Measurements from ENCODE around the gene EPHB1.

The EPHB1 gene

GRCh38 chr3:135127946-135128470, 332.9 kb downstream of the EPHB1 start:
- Histone ChIP-seq H3K36me3 (ENCODE audit: control insufficient read depth, insufficient read depth, low read length) (no peaks in the 10 kb centered on the region), H3K4me1 (ENCODE audit: control insufficient read depth, low read depth, low read length) (no peaks in the 10 kb centered on the region), H3K23ac (ENCODE audit: low read length) (no peak overlapping the region), H3K4me2 (ENCODE audit: low read length) (no peak overlapping the region), H2BK5ac (ENCODE audit: low read length) (no peak overlapping the region), H3K9ac (ENCODE audit: low read length) (no peak overlapping the region), H2BK15ac (replicated peaks; ENCODE audit: low read depth) (no peak overlapping the region), H3K18ac (ENCODE audit: low read length) (no peak overlapping the region), H2AK5ac (ENCODE audit: low read length) (no peak overlapping the region), H4K5ac (ENCODE audit: low read length) (no peak overlapping the region), H3K27me3 (ENCODE audit: insufficient read depth, low read length, poor library complexity) (no peaks in the 10 kb centered on the region), H3K56ac (ENCODE audit: low read length) (no peak overlapping the region), H3K4me3 (ENCODE audit: low read length) (no peak overlapping the region), H4K8ac (ENCODE audit: low read depth, low read length) (no peak overlapping the region), H3K4ac (ENCODE audit: low read depth, low read length) (no peak overlapping the region), H3K27ac (ENCODE audit: low read depth, low read length) (no peak overlapping the region), H2BK120ac (ENCODE audit: low read depth, low read length) (no peak overlapping the region), H3K79me1 (ENCODE audit: low read length) (no peaks in the 10 kb centered on the region), H3K79me2 (ENCODE audit: control insufficient read depth, insufficient read depth, low read length) (no peaks in the 10 kb centered on the region)
- DNase-seq: no peak
- no CpG with 5 or more reads among the region's 5 CpGs for WGBS (ENCODE audit: extremely low coverage, insufficient coverage, low lambda C conversion rate)

DNA sequence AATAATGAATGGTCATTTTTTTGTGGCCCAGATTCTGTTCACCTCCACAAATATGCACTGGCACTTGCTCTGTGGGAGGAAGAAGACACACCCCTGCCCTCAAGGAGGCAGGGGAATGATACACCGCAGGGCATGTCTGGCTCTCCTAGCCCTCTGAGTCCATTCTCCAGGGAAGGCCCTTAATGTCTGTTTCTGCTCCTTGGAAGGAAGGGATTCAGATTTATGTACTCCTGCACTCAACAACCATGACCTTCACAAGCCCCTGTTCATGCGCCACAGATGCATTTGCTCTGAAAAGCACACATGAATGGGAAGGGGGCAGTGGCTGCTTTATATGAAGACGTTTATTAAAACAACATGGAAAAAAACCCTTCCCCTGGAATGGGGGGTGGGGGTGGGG, 333.8 kb downstream of the EPHB1 start:
- H3K4me1 ChIP-seq (ENCODE audit: control insufficient read depth, low read depth, low read length): no peaks in the 10 kb centered on the region
- no peak overlapping the region for H2BK120ac ChIP-seq (ENCODE audit: low read depth, low read length)
- no peak overlapping the region for H3K9ac ChIP-seq (ENCODE audit: low read length)
- no CpG with 5 or more reads among the region's 3 CpGs for WGBS (ENCODE audit: extremely low coverage, insufficient coverage, low lambda C conversion rate)
- H3K27ac ChIP-seq (ENCODE audit: low read depth, low read length): no peak overlapping the region
- no peaks in the 10 kb centered on the region for H3K27me3 ChIP-seq (ENCODE audit: insufficient read depth, low read length, poor library complexity)
- no peak overlapping the region for H2AK5ac ChIP-seq (ENCODE audit: low read length)
- no peak overlapping the region for H3K56ac ChIP-seq (ENCODE audit: low read length)
- H3K23ac ChIP-seq (ENCODE audit: low read length): no peak overlapping the region
- H2BK5ac ChIP-seq (ENCODE audit: low read length): no peak overlapping the region
- no peak overlapping the region for H3K4ac ChIP-seq (ENCODE audit: low read depth, low read length)
- H4K5ac ChIP-seq (ENCODE audit: low read length): no peak overlapping the region
- no peaks in the 10 kb centered on the region for H3K36me3 ChIP-seq (ENCODE audit: control insufficient read depth, insufficient read depth, low read length)
- no peak overlapping the region for H3K4me2 ChIP-seq (ENCODE audit: low read length)
- no peak overlapping the region for H4K8ac ChIP-seq (ENCODE audit: low read depth, low read length)
- H3K18ac ChIP-seq (ENCODE audit: low read length): no peak overlapping the region
- no peak overlapping the region for H2BK15ac ChIP-seq (replicated peaks; ENCODE audit: low read depth)
- H3K79me2 ChIP-seq (ENCODE audit: control insufficient read depth, insufficient read depth, low read length): no peaks in the 10 kb centered on the region
- no peak overlapping the region for H3K4me3 ChIP-seq (ENCODE audit: low read length)
- H3K79me1 ChIP-seq (ENCODE audit: low read length): no peaks in the 10 kb centered on the region
- no peak for DNase-seq

GRCh38 chr3:135131290-135131689, 336.2 kb downstream of the EPHB1 start:
- Histone ChIP-seq H4K5ac (ENCODE audit: low read length) (no peak overlapping the region), H3K4me2 (ENCODE audit: low read length) (no peak overlapping the region), H3K27me3 (ENCODE audit: insufficient read depth, low read length, poor library complexity) (no peaks in the 10 kb centered on the region), H2AK5ac (ENCODE audit: low read length) (no peak overlapping the region), H3K4ac (ENCODE audit: low read depth, low read length) (no peak overlapping the region), H3K9ac (ENCODE audit: low read length) (no peak overlapping the region), H3K36me3 (ENCODE audit: control insufficient read depth, insufficient read depth, low read length) (no peaks in the 10 kb centered on the region), H3K27ac (ENCODE audit: low read depth, low read length) (no peak overlapping the region), H3K23ac (ENCODE audit: low read length) (no peak overlapping the region), H3K79me2 (ENCODE audit: control insufficient read depth, insufficient read depth, low read length) (no peaks in the 10 kb centered on the region), H3K56ac (ENCODE audit: low read length) (no peak overlapping the region), H3K79me1 (ENCODE audit: low read length) (no peaks in the 10 kb centered on the region), H2BK5ac (ENCODE audit: low read length) (no peak overlapping the region), H3K4me3 (ENCODE audit: low read length) (no peak overlapping the region), H3K18ac (ENCODE audit: low read length) (no peak overlapping the region), H2BK15ac (replicated peaks; ENCODE audit: low read depth) (no peak overlapping the region), H2BK120ac (ENCODE audit: low read depth, low read length) (no peak overlapping the region), H3K4me1 (ENCODE audit: control insufficient read depth, low read depth, low read length) (no peaks in the 10 kb centered on the region), H4K8ac (ENCODE audit: low read depth, low read length) (no peak overlapping the region)
- no CpG with 5 or more reads among the region's 7 CpGs for WGBS (ENCODE audit: extremely low coverage, insufficient coverage, low lambda C conversion rate)
- DNase-seq: no peak

DNA sequence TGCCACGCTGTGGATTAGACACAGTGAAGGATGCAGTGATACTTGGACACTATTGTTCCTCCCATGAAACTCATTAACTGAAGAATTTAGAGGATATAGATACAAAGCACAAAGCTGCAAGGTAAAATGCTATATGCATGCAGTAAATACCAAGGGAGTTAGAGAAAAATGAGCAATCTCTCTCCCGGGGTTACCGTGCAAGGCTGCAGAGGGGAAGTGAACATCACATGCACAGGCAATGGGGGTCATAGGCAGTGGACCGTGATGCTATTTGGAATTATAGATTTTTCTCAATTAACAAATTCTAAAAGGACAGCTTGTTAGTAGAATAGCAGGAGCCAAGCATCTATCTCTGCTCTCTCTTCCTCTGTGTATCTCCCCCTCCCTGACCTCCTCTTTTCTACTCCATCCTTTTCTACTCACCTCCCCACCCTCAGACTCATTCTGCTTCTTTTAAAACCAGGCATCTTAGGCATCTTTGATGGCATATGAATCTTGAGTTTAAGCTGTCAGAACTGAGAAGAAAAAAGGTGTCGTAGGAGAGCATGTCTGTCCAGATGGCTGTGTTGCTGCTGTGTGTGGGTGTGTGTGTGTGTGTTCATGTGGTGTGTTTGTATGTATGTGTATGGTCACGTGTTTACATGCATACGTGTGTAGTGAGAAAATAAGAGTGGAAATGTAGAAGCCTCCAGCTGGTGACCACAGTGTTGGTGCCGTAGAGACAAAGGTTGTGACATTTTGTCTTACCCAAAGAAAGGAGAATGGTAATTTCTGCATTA, 339.0 kb downstream of the EPHB1 start:
- H3K18ac ChIP-seq (ENCODE audit: low read length): no peak overlapping the region
- H3K4me1 ChIP-seq (ENCODE audit: control insufficient read depth, low read depth, low read length): no peaks in the 10 kb centered on the region
- H2AK5ac ChIP-seq (ENCODE audit: low read length): no peak overlapping the region
- H3K79me2 ChIP-seq (ENCODE audit: control insufficient read depth, insufficient read depth, low read length): no peaks in the 10 kb centered on the region
- H3K4ac ChIP-seq (ENCODE audit: low read depth, low read length): no peak overlapping the region
- H3K27ac ChIP-seq (ENCODE audit: low read depth, low read length): no peak overlapping the region
- no peak overlapping the region for H2BK15ac ChIP-seq (replicated peaks; ENCODE audit: low read depth)
- no peak overlapping the region for H4K5ac ChIP-seq (ENCODE audit: low read length)
- H4K8ac ChIP-seq (ENCODE audit: low read depth, low read length): no peak overlapping the region
- DNase-seq: no peak
- no peak overlapping the region for H3K9ac ChIP-seq (ENCODE audit: low read length)
- no CpG with 5 or more reads among the region's 8 CpGs for WGBS (ENCODE audit: extremely low coverage, insufficient coverage, low lambda C conversion rate)
- H3K4me2 ChIP-seq (ENCODE audit: low read length): no peak overlapping the region
- no peak overlapping the region for H2BK5ac ChIP-seq (ENCODE audit: low read length)
- H3K36me3 ChIP-seq (ENCODE audit: control insufficient read depth, insufficient read depth, low read length): no peaks in the 10 kb centered on the region
- H3K4me3 ChIP-seq (ENCODE audit: low read length): no peak overlapping the region
- no peak overlapping the region for H2BK120ac ChIP-seq (ENCODE audit: low read depth, low read length)
- no peaks in the 10 kb centered on the region for H3K79me1 ChIP-seq (ENCODE audit: low read length)
- H3K27me3 ChIP-seq (ENCODE audit: insufficient read depth, low read length, poor library complexity): no peaks in the 10 kb centered on the region
- H3K23ac ChIP-seq (ENCODE audit: low read length): no peak overlapping the region
- H3K56ac ChIP-seq (ENCODE audit: low read length): no peak overlapping the region

- H3K79me2 ChIP-seq (ENCODE audit: control insufficient read depth, insufficient read depth, low read length): no peaks in the 10 kb centered on the region
- no peak overlapping the region for H2BK15ac ChIP-seq (replicated peaks; ENCODE audit: low read depth)
Measured at GRCh38 chr3:135134684-135135075, 339.6 kb downstream of the EPHB1 start.

GRCh38 chr3:135135445-135135844, 340.4 kb downstream of the EPHB1 start:
- no CpG with 5 or more reads among the region's 1 CpG for whole genome bisulfite sequencing (ENCODE audit: extremely low coverage, insufficient coverage, low lambda C conversion rate)

More at GRCh38 chr3:135134684-135135075, 339.6 kb downstream of the EPHB1 start:
- Histone ChIP-seq H3K56ac (ENCODE audit: low read length) (no peak overlapping the region), H3K18ac (ENCODE audit: low read length) (no peak overlapping the region), H3K27ac (ENCODE audit: low read depth, low read length) (no peak overlapping the region), H3K4me3 (ENCODE audit: low read length) (no peak overlapping the region), H3K4ac (ENCODE audit: low read depth, low read length) (no peak overlapping the region), H3K4me1 (ENCODE audit: control insufficient read depth, low read depth, low read length) (no peaks in the 10 kb centered on the region), H3K36me3 (ENCODE audit: control insufficient read depth, insufficient read depth, low read length) (no peaks in the 10 kb centered on the region), H4K8ac (ENCODE audit: low read depth, low read length) (no peak overlapping the region), H4K5ac (ENCODE audit: low read length) (no peak overlapping the region), H3K4me2 (ENCODE audit: low read length) (no peak overlapping the region), H3K23ac (ENCODE audit: low read length) (no peak overlapping the region), H2BK120ac (ENCODE audit: low read depth, low read length) (no peak overlapping the region), H3K9ac (ENCODE audit: low read length) (no peak overlapping the region), H2BK5ac (ENCODE audit: low read length) (no peak overlapping the region), H2AK5ac (ENCODE audit: low read length) (no peak overlapping the region), H3K79me1 (ENCODE audit: low read length) (no peaks in the 10 kb centered on the region), H3K27me3 (ENCODE audit: insufficient read depth, low read length, poor library complexity) (no peaks in the 10 kb centered on the region)
- no peak for DNase-seq
- no CpG with 5 or more reads among the region's 3 CpGs for WGBS (ENCODE audit: extremely low coverage, insufficient coverage, low lambda C conversion rate)

More at GRCh38 chr3:135135445-135135844, 340.4 kb downstream of the EPHB1 start:
- Histone ChIP-seq H4K8ac (ENCODE audit: low read depth, low read length) (no peak overlapping the region), H3K4me2 (ENCODE audit: low read length) (no peak overlapping the region), H3K18ac (ENCODE audit: low read length) (no peak overlapping the region), H3K23ac (ENCODE audit: low read length) (no peak overlapping the region), H3K4me3 (ENCODE audit: low read length) (no peak overlapping the region), H3K4me1 (ENCODE audit: control insufficient read depth, low read depth, low read length) (no peaks in the 10 kb centered on the region), H3K79me2 (ENCODE audit: control insufficient read depth, insufficient read depth, low read length) (no peaks in the 10 kb centered on the region), H4K5ac (ENCODE audit: low read length) (no peak overlapping the region), H3K36me3 (ENCODE audit: control insufficient read depth, insufficient read depth, low read length) (no peaks in the 10 kb centered on the region), H3K27ac (ENCODE audit: low read depth, low read length) (no peak overlapping the region), H2BK5ac (ENCODE audit: low read length) (no peak overlapping the region), H3K9ac (ENCODE audit: low read length) (no peak overlapping the region), H3K27me3 (ENCODE audit: insufficient read depth, low read length, poor library complexity) (no peaks in the 10 kb centered on the region), H3K79me1 (ENCODE audit: low read length) (no peaks in the 10 kb centered on the region), H2BK15ac (replicated peaks; ENCODE audit: low read depth) (no peak overlapping the region), H3K56ac (ENCODE audit: low read length) (no peak overlapping the region), H2AK5ac (ENCODE audit: low read length) (no peak overlapping the region), H3K4ac (ENCODE audit: low read depth, low read length) (no peak overlapping the region), H2BK120ac (ENCODE audit: low read depth, low read length) (no peak overlapping the region)
- DNase-seq: no peak

Measured in mesendoderm (in vitro differentiated cells).